GM06990 (cell line): ENCODE results near the gene AFDN.

Experiments
- DNase-seq: peaks from one replicate; pipeline ENCODE4 v3.0.0-alpha.2; 2011; ENCODE audit not compliant: insufficient read length; ENCODE audit errors: extremely low read depth
- H3K27me3 ChIP-seq: replicated peaks from 2 replicates; pipeline ENCODE4 v1.6.0; 2011; ENCODE audit warnings: low read length; ENCODE audit not compliant: control insufficient read depth, insufficient read depth
- H3K36me3 ChIP-seq: 2 replicates; pipeline ENCODE4 v1.5.1; 2011; ENCODE audit warnings: low read length; ENCODE audit not compliant: control insufficient read depth, insufficient read depth
- H3K4me3 ChIP-seq: replicated peaks from 2 replicates; pipeline ENCODE4 v1.5.1; 2011; ENCODE audit warnings: low read depth, mild to moderate bottlenecking, control low read depth, low read length
- TF ChIP-seq, protein P1 (sequence below): IDR thresholded peaks from 2 replicates; pipeline ENCODE4 v1.5.1; 2011; ENCODE audit warnings: low read length, control low read depth, mild to moderate bottlenecking, inconsistent platforms; ENCODE audit not compliant: insufficient read depth, poor library complexity, severe bottlenecking

Gene AFDN

GRCh38 chr6:168004945-168005344 lies 178.2 kb downstream of the AFDN start:
- no peaks in the 10 kb centered on the region for H3K27me3 ChIP-seq
- no peaks in the 10 kb centered on the region for H3K36me3 ChIP-seq
- no peak for DNase-seq
- TF ChIP-seq, protein P1, sequence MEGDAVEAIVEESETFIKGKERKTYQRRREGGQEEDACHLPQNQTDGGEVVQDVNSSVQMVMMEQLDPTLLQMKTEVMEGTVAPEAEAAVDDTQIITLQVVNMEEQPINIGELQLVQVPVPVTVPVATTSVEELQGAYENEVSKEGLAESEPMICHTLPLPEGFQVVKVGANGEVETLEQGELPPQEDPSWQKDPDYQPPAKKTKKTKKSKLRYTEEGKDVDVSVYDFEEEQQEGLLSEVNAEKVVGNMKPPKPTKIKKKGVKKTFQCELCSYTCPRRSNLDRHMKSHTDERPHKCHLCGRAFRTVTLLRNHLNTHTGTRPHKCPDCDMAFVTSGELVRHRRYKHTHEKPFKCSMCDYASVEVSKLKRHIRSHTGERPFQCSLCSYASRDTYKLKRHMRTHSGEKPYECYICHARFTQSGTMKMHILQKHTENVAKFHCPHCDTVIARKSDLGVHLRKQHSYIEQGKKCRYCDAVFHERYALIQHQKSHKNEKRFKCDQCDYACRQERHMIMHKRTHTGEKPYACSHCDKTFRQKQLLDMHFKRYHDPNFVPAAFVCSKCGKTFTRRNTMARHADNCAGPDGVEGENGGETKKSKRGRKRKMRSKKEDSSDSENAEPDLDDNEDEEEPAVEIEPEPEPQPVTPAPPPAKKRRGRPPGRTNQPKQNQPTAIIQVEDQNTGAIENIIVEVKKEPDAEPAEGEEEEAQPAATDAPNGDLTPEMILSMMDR = no peak
- no peak overlapping the region for H3K4me3 ChIP-seq

DNA sequence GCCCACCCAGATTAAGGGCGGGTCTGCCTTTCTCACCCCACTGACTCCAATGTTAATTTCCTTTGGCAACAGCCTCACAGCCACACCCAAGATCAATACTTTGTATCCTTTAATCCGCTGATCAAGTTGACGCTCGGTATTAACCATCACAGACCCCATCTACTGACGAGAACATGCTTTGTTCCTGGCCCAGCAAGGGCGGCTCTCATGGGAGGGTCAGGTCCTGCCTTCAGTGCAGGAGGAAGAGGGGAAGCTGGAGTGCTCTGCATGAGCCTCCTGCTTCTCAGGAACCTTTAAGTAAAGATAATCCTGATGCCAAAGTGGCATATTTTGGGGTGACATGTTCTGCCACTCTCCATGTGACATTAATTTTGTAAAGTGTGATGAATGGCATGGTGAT lies 179.1 kb downstream of the AFDN start:
- Histone ChIP-seq H3K36me3 (no peaks in the 10 kb centered on the region), H3K27me3 (no peaks in the 10 kb centered on the region), H3K4me3 (no peak overlapping the region)
- DNase-seq = no peak
- TF ChIP-seq, protein P1 = no peak

GRCh38 chr6:168007592-168008338 lies 181.1 kb downstream of the AFDN start:
- DNase-seq = no peak
- TF ChIP-seq, protein P1 = no peak
- H3K4me3 ChIP-seq = no peak overlapping the region
- H3K36me3 ChIP-seq = no peaks in the 10 kb centered on the region
- no peaks in the 10 kb centered on the region for H3K27me3 ChIP-seq

DNA sequence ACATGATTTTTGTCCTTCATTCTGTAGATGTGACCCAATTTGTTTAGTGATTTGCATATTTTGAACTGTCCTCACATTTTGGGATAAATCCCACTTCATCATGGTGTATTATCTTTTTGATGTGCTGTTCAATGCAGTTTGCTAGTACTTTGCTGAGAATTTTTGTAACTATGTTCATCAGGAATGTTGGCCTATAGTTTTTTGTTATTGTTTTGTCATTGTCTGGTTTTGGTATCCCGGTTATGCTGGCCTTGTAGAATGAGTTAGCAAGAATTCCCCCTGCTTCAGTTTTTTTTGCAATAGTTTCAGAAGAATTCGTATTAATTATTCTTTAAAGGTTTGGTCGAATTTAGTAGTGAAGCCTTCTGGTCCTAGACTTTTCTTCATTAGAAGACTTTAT lies 182.6 kb downstream of the AFDN start:
- TF ChIP-seq, protein P1 = no peak
- Histone ChIP-seq H3K27me3 (no peaks in the 10 kb centered on the region), H3K36me3 (no peaks in the 10 kb centered on the region), H3K4me3 (no peak overlapping the region)
- no peak for DNase-seq

GRCh38 chr6:168011291-168011690 lies 184.6 kb downstream of the AFDN start:
- no peaks in the 10 kb centered on the region for H3K27me3 ChIP-seq
- TF ChIP-seq, protein P1 = no peak
- no peak for DNase-seq
- H3K4me3 ChIP-seq = no peak overlapping the region
- no peaks in the 10 kb centered on the region for H3K36me3 ChIP-seq
